Gastrocnemius medialis (tissue), 4 donors: ENCODE data around the gene PRKG1.

Source experiments
- POLR2A ChIP-seq, 2 donors: fragments of 450-650 bp; IDR thresholded peaks; one replicate each; pipeline ENCODE4 v1.6.1; 2017; ENCODE audit warnings: antibody characterized with exemption in 2 of 2, mild to moderate bottlenecking in 2 of 2, moderate library complexity in 2 of 2
- TF ChIP-seq, protein P1 (sequence below), 5 experiments: fragments of 450-650 bp in 3 of 5; fragments of 200-600 bp in 2 of 5; sonication (generic) in 2 of 5; IDR thresholded peaks in 4 of 5; conservative IDR thresholded peaks in 1 of 5; 1 replicate in 4 of 5; 2 replicates in 1 of 5; pipeline ENCODE4 v1.5.1; 2016 to 2019; ENCODE audit warnings: antibody characterized with exemption in 5 of 5, mild to moderate bottlenecking in 3 of 5, moderate library complexity in 3 of 5

DNA sequence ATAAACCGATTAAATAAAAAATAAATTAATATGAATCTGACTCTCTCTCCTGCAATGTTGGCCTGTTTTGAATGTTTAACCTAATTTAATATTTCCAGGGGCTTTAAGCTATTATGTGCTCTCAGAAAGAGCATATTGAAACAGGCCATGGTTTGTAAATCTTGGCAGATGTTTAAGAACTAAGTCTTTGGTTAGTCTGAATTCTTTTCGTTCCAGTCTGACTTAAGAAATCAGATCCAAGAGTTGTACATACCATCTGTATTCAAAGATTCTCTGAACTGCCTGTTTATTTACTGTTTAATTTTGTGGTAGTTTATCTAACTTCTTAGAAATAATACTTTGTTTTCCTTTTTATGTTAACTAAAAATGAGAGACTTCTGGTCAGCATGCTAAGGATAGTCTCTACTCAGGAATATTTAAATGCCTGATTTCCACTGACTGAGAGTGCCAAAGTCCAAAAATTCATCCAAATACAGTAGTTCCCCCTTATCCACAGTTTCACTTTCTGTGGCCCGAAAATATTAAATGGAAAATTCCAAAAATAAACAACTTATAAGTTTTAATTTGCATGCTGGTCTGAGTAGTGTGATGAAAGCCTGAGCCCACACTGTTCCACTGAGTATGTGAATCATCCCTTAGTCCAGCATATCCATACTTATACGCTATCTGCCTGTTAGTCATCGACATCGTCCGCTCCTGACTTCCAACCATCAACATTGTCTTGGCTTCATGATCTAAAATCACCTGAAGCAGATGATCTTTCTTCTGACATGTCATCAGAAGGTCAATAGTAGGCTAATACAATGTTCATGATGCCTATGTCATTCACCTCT lies 863.2 kb downstream of the PRKG1 start:
- TF ChIP-seq POLR2A (IDR thresholded peaks at IDR 0.05): no peak
- TF ChIP-seq, protein P1, sequence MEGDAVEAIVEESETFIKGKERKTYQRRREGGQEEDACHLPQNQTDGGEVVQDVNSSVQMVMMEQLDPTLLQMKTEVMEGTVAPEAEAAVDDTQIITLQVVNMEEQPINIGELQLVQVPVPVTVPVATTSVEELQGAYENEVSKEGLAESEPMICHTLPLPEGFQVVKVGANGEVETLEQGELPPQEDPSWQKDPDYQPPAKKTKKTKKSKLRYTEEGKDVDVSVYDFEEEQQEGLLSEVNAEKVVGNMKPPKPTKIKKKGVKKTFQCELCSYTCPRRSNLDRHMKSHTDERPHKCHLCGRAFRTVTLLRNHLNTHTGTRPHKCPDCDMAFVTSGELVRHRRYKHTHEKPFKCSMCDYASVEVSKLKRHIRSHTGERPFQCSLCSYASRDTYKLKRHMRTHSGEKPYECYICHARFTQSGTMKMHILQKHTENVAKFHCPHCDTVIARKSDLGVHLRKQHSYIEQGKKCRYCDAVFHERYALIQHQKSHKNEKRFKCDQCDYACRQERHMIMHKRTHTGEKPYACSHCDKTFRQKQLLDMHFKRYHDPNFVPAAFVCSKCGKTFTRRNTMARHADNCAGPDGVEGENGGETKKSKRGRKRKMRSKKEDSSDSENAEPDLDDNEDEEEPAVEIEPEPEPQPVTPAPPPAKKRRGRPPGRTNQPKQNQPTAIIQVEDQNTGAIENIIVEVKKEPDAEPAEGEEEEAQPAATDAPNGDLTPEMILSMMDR (IDR thresholded peaks at IDR 0.05 in 4 of 5, conservative IDR thresholded peaks at IDR 0.05 in 1 of 5): no peak
